K562 (cell line): Measurements from ENCODE around the gene CRLF1. TPM values are rescaled to one million over a fixed set of nuclear protein-coding genes. Genes with fewer than 3 reads are reported as not detected.

ENCODE experiments used
- CCAR2 ChIP-seq: fragments of 200-400 bp; formaldehyde crosslinking; IDR thresholded peaks from 2 replicates; pipeline ENCODE4 v1.6.1; 2017; ENCODE audit warnings: mild to moderate bottlenecking, low read depth, low read length
- CHD4 ChIP-seq: fragments of 200-600 bp; sonication (generic); IDR thresholded peaks from 3 replicates; pipeline ENCODE4 v1.6.1; 2012; ENCODE audit warnings: low read depth, mild to moderate bottlenecking, mixed read lengths, low read length, inconsistent platforms; ENCODE audit not compliant: insufficient read depth, insufficient replicate concordance, poor library complexity, severe bottlenecking
- COPS2 ChIP-seq: fragments of 450-650 bp; conservative IDR thresholded peaks from 2 replicates; pipeline ENCODE4 v1.6.1; 2016; ENCODE audit warnings: mild to moderate bottlenecking, moderate library complexity
- ETV1 ChIP-seq: fragments of 450-650 bp; conservative IDR thresholded peaks from 2 replicates; pipeline ENCODE4 v1.6.1; 2016; ENCODE audit warnings: missing genetic modification characterization, control low read depth, low read depth, missing compliant biosample characterization
- KDM1A ChIP-seq, 2 experiments: fragments of 450-650 bp; IDR thresholded peaks; 2 replicates each; pipeline ENCODE4 v1.6.1; 2016; ENCODE audit warnings: mild to moderate bottlenecking in 2 of 2
- KLF1 ChIP-seq: fragments of 450-650 bp; IDR thresholded peaks from 2 replicates; pipeline ENCODE4 v1.6.1; 2016; ENCODE audit warnings: missing genetic modification characterization, missing compliant biosample characterization
- MECOM ChIP-seq: fragments of 250-450 bp; sonication (Bioruptor Pico); IDR thresholded peaks from 2 replicates; pipeline ENCODE4 v1.8.0; 2022; ENCODE audit warnings: inconsistent platforms
- MIER1 ChIP-seq: fragments of 450-650 bp; IDR thresholded peaks from 2 replicates; pipeline ENCODE4 v1.6.1; 2016; ENCODE audit warnings: antibody characterized with exemption, mild to moderate bottlenecking, low read depth
- MYC ChIP-seq, 2 experiments: fragments of 250-450 bp in 1 of 2; sonication (Bioruptor Pico) in 1 of 2; IDR thresholded peaks; 2 replicates each; pipeline versions ENCODE4 v1.5.1 to v1.6.1; 2012 to 2021; ENCODE audit warnings: low read depth in 2 of 2, borderline replicate concordance in 1 of 2, improper control_type of control experiment in 1 of 2, low read length in 1 of 2, mild to moderate bottlenecking in 1 of 2, moderate library complexity in 1 of 2
- RB1 ChIP-seq: fragments of 450-650 bp; IDR thresholded peaks from 2 replicates; pipeline ENCODE4 v1.6.1; 2017; ENCODE audit warnings: low read depth, mild to moderate bottlenecking
- RBFOX2 ChIP-seq: fragments of 200-400 bp; formaldehyde crosslinking; IDR thresholded peaks from 2 replicates; pipeline ENCODE4 v1.6.1; 2017; ENCODE audit warnings: low read depth, mild to moderate bottlenecking, low read length, moderate library complexity
- ZSCAN29 ChIP-seq: fragments of 450-650 bp; IDR thresholded peaks from 2 replicates; pipeline ENCODE4 v1.6.1; 2017
- polyA plus RNA-seq, 8 experiments: library from polyadenylated mRNA; depleted of rRNA in 4 of 8; stranded (reverse) in 5 of 8; unstranded in 3 of 8; fragments of >200 nt; fragmentation: Nextera tagmentation in 2 of 8; fragmentation: Illumina TruSeq in 1 of 8; extraction: Ambion mirVana in 2 of 8; extraction: Trizol in 1 of 8; gene quantifications; 2 replicates each; pipeline versions ENCODE4 v1.2.1 to v1.2.3, GENCODE V29; 2011 to 2014; ENCODE audit warnings: inconsistent platforms in 1 of 8, missing spikeins in 1 of 8
- total RNA-seq, 7 experiments: library from RNA; depleted of rRNA in 6 of 7; stranded (reverse); fragments of >200 nt in 6 of 7; fragmentation: Illumina TruSeq in 2 of 7; extraction: Trizol in 2 of 7; gene quantifications; 2 replicates each; pipeline versions ENCODE4 v1.2.1 to v1.2.3, GENCODE V29; 2011 to 2021; ENCODE audit warnings: low replicate concordance in 1 of 7
- TF ChIP-seq, protein P1 (sequence below): sonication (generic); formaldehyde crosslinking; IDR thresholded peaks from 2 replicates; pipeline ENCODE4 v1.8.1; 2022; ENCODE audit warnings: missing genetic modification reagents
- TF ChIP-seq, protein P2 (sequence below): fragments of 450-650 bp; IDR thresholded peaks from 2 replicates; pipeline ENCODE4 v1.6.1; 2016; ENCODE audit warnings: borderline replicate concordance
- TF ChIP-seq, protein P3 (sequence below): fragments of 450-650 bp; IDR thresholded peaks from 2 replicates; pipeline ENCODE4 v1.6.1; 2017; ENCODE audit warnings: antibody characterized with exemption, mild to moderate bottlenecking
- TF ChIP-seq, protein P4 (sequence below): IDR thresholded peaks from 2 replicates; pipeline ENCODE4 v1.6.1; 2011; ENCODE audit warnings: borderline replicate concordance, low read depth, mild to moderate bottlenecking, moderate library complexity, low read length; ENCODE audit not compliant: insufficient read depth, poor library complexity, severe bottlenecking

The CRLF1 gene
- total and polyA plus RNA-seq, 9 of the 15 experiments (the other 6 are each of a cell fraction or from before 2014, with no cell fraction given): 0.85 to 3.6 (median 1.7) TPM

DNA sequence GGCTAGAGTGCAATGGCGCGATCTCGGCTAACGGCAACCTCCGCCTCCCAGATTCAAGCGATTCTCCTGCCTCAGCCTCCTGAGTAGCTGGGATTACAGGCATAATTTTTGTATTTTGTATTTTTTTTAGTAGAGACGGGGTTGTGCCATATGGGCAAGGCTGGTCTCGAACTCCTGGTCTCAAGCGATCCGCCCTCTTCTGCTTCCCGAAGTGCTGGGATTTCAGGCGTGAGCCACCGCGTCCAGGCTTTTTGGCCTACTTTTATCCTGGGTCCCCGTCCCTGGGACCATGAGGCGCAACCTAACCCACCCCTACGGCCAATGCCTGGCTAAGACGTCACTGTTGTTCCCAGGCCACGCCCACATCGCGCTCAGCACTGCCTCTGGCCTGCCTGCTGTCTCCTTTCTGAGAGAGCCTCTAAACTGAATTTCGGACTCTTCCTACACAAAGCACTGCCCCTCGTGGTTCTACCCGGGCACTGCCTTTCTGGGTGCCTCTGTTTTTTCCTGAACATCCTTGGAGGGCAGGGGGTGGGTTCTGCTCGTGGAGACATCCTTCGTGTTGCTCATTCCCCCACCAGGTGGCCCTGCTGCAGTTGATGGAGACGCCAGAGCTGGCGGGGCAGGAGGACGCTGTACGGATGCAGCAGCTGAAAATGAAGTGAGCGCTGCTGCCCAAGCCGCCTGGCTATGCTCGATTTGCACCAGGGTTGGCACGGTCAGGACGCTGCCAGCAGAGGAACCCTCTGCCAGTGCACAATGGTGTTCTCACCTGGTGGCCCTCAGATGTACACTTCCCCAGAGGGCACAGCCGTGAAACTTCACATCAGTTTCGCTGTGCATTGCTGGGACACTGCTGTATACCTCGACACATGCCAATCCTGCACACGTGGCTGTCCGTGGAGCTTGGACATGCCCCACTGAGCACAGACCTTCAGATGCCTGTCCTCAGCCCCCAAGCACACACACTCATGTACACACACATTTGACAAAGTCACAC is 16.0 kb downstream of the CRLF1 start (continued):
- TF ChIP-seq, protein P1, sequence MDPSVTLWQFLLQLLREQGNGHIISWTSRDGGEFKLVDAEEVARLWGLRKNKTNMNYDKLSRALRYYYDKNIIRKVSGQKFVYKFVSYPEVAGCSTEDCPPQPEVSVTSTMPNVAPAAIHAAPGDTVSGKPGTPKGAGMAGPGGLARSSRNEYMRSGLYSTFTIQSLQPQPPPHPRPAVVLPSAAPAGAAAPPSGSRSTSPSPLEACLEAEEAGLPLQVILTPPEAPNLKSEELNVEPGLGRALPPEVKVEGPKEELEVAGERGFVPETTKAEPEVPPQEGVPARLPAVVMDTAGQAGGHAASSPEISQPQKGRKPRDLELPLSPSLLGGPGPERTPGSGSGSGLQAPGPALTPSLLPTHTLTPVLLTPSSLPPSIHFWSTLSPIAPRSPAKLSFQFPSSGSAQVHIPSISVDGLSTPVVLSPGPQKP (CRISPR knock-in tag): no peak
- TF ChIP-seq CCAR2 (no peak), RBFOX2 (peak; percentile 54; the same call in 1 of the 2 replicates), COPS2 (no peak), KLF1 (no peak), RB1 (no peak), ETV1 (tag) (no peak), CHD4 (no peak), MYC (IDR thresholded peaks at IDR 0.05; ENCODE audit: low read depth, low read length) (peak; percentile 79), MYC (CRISPR knock-in tag; IDR thresholded peaks at IDR 0.05; ENCODE audit: borderline replicate concordance, low read depth) (no peak), ZSCAN29 (no peak), MIER1 (no peak; the same call in 1 of the 2 replicates), MECOM (no peak), KDM1A (IDR thresholded peaks at IDR 0.05) (peak in 1 of 2 experiments; percentile 18; a peak in 1 of 4 replicates)
- TF ChIP-seq, protein P2, sequence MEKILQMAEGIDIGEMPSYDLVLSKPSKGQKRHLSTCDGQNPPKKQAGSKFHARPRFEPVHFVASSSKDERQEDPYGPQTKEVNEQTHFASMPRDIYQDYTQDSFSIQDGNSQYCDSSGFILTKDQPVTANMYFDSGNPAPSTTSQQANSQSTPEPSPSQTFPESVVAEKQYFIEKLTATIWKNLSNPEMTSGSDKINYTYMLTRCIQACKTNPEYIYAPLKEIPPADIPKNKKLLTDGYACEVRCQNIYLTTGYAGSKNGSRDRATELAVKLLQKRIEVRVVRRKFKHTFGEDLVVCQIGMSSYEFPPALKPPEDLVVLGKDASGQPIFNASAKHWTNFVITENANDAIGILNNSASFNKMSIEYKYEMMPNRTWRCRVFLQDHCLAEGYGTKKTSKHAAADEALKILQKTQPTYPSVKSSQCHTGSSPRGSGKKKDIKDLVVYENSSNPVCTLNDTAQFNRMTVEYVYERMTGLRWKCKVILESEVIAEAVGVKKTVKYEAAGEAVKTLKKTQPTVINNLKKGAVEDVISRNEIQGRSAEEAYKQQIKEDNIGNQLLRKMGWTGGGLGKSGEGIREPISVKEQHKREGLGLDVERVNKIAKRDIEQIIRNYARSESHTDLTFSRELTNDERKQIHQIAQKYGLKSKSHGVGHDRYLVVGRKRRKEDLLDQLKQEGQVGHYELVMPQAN: no peak
- TF ChIP-seq, protein P3, sequence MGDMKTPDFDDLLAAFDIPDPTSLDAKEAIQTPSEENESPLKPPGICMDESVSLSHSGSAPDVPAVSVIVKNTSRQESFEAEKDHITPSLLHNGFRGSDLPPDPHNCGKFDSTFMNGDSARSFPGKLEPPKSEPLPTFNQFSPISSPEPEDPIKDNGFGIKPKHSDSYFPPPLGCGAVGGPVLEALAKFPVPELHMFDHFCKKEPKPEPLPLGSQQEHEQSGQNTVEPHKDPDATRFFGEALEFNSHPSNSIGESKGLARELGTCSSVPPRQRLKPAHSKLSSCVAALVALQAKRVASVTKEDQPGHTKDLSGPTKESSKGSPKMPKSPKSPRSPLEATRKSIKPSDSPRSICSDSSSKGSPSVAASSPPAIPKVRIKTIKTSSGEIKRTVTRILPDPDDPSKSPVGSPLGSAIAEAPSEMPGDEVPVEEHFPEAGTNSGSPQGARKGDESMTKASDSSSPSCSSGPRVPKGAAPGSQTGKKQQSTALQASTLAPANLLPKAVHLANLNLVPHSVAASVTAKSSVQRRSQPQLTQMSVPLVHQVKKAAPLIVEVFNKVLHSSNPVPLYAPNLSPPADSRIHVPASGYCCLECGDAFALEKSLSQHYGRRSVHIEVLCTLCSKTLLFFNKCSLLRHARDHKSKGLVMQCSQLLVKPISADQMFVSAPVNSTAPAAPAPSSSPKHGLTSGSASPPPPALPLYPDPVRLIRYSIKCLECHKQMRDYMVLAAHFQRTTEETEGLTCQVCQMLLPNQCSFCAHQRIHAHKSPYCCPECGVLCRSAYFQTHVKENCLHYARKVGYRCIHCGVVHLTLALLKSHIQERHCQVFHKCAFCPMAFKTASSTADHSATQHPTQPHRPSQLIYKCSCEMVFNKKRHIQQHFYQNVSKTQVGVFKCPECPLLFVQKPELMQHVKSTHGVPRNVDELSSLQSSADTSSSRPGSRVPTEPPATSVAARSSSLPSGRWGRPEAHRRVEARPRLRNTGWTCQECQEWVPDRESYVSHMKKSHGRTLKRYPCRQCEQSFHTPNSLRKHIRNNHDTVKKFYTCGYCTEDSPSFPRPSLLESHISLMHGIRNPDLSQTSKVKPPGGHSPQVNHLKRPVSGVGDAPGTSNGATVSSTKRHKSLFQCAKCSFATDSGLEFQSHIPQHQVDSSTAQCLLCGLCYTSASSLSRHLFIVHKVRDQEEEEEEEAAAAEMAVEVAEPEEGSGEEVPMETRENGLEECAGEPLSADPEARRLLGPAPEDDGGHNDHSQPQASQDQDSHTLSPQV: peak; percentile 33; the same call in 1 of the 2 replicates
- TF ChIP-seq, protein P4, sequence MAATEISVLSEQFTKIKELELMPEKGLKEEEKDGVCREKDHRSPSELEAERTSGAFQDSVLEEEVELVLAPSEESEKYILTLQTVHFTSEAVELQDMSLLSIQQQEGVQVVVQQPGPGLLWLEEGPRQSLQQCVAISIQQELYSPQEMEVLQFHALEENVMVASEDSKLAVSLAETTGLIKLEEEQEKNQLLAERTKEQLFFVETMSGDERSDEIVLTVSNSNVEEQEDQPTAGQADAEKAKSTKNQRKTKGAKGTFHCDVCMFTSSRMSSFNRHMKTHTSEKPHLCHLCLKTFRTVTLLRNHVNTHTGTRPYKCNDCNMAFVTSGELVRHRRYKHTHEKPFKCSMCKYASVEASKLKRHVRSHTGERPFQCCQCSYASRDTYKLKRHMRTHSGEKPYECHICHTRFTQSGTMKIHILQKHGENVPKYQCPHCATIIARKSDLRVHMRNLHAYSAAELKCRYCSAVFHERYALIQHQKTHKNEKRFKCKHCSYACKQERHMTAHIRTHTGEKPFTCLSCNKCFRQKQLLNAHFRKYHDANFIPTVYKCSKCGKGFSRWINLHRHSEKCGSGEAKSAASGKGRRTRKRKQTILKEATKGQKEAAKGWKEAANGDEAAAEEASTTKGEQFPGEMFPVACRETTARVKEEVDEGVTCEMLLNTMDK: peak; percentile 49
